ENCODE results near the gene SGSM1. TPM values are rescaled to one million over a fixed set of nuclear protein-coding genes. Genes with fewer than 3 reads are reported as not detected.

SGSM1 gene
- total RNA-seq, 1 experiment from 2014 or later = 4.3 TPM

GRCh38 chr22:24848559-24849168 lies 42.7 kb downstream of the SGSM1 start:
- DNase-seq = no peak

More at GRCh38 chr22:24848559-24849168, 42.7 kb downstream of the SGSM1 start:
- Mint-ChIP-seq H3K4me1 (peaks cover 3% of the 10 kb centered on the region in 2 experiments; a peak in 1 of 4 replicates), H3K27ac (no peak overlapping the region), H3K27me3 (ENCODE audit: low read depth) (no peaks in the 10 kb centered on the region), H3K9me3 (no peaks in the 10 kb centered on the region), H3K36me3 (ENCODE audit: insufficient read depth in 1 of 3, low read depth in 3 of 3) (peaks cover 0 to 3% (median 2%) of the 10 kb centered on the region in 3 experiments; a peak in 3 of 7 replicates), H3K4me3 (no peak overlapping the region)
- TF ChIP-seq, protein P1, sequence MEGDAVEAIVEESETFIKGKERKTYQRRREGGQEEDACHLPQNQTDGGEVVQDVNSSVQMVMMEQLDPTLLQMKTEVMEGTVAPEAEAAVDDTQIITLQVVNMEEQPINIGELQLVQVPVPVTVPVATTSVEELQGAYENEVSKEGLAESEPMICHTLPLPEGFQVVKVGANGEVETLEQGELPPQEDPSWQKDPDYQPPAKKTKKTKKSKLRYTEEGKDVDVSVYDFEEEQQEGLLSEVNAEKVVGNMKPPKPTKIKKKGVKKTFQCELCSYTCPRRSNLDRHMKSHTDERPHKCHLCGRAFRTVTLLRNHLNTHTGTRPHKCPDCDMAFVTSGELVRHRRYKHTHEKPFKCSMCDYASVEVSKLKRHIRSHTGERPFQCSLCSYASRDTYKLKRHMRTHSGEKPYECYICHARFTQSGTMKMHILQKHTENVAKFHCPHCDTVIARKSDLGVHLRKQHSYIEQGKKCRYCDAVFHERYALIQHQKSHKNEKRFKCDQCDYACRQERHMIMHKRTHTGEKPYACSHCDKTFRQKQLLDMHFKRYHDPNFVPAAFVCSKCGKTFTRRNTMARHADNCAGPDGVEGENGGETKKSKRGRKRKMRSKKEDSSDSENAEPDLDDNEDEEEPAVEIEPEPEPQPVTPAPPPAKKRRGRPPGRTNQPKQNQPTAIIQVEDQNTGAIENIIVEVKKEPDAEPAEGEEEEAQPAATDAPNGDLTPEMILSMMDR (conservative IDR thresholded peaks at IDR 0.05) = no peak
- no peak overlapping the region for H2BK15ac ChIP-seq (ENCODE audit: low read depth, low read length)
- no peak overlapping the region for H2BK120ac ChIP-seq (ENCODE audit: low read depth, low read length, poor library complexity, severe bottlenecking)
- no peaks in the 10 kb centered on the region for H3K79me2 ChIP-seq (ENCODE audit: insufficient read depth, low read length)
- no peak overlapping the region for H2BK20ac ChIP-seq (ENCODE audit: low read depth, low read length, poor library complexity, severe bottlenecking)
- H4K91ac ChIP-seq (ENCODE audit: insufficient read length, low read depth, low read length) = no peak overlapping the region
- H3K27ac ChIP-seq (ENCODE audit: insufficient read length, low read depth, low read length) = no peak overlapping the region
- no peak overlapping the region for H4K5ac ChIP-seq (ENCODE audit: insufficient read length, low read depth, low read length)
- H3K18ac ChIP-seq (ENCODE audit: insufficient read length, low read depth, low read length) = no peak overlapping the region
- WGBS (ENCODE audit: extremely low coverage, insufficient read length, low lambda C conversion rate) = no CpG with 5 or more reads among the region's 4 CpGs
- H2BK5ac ChIP-seq (ENCODE audit: insufficient read length, low read length) = no peak overlapping the region
- no peak overlapping the region for H2AFZ ChIP-seq (ENCODE audit: low read length)
- H3K56ac ChIP-seq (ENCODE audit: insufficient read length, low read depth, low read length) = no peak overlapping the region
- H4K20me1 ChIP-seq (ENCODE audit: control insufficient read depth, insufficient read depth, insufficient read length) = no peaks in the 10 kb centered on the region
- no peak overlapping the region for H3K14ac ChIP-seq (ENCODE audit: insufficient read depth, low read length)
- no peak overlapping the region for H3K9ac ChIP-seq (ENCODE audit: extremely low read depth, insufficient read length, low read length)
- no peak overlapping the region for H2BK12ac ChIP-seq (ENCODE audit: insufficient read length, low read depth, low read length)
- no peaks in the 10 kb centered on the region for H3K27me3 ChIP-seq (ENCODE audit: insufficient read depth, low read length)
- H3K79me1 ChIP-seq (ENCODE audit: insufficient read depth, low read depth, low read length, poor library complexity, severe bottlenecking) = no peaks in the 10 kb centered on the region
- H3K9me3 ChIP-seq (ENCODE audit: control insufficient read depth, low read depth, low read length) = no peaks in the 10 kb centered on the region
- H3K23me2 ChIP-seq (ENCODE audit: insufficient read length, low read depth, low read length, poor library complexity, severe bottlenecking) = no peaks in the 10 kb centered on the region
- no peaks in the 10 kb centered on the region for H3K4me1 ChIP-seq (ENCODE audit: insufficient read depth, low read length)
- no peak overlapping the region for H2AK5ac ChIP-seq (ENCODE audit: insufficient read length, low read length)
- H3T11ph ChIP-seq (ENCODE audit: low read length) = no peak overlapping the region
- no peak overlapping the region for H3K4ac ChIP-seq (ENCODE audit: low read depth, low read length)
- no peak overlapping the region for H4K8ac ChIP-seq (replicated peaks; ENCODE audit: insufficient read length, low read depth, low read length)
- H3K23ac ChIP-seq (ENCODE audit: insufficient read length, low read depth, low read length) = no peak overlapping the region
- no peak overlapping the region for H3K4me2 ChIP-seq (ENCODE audit: insufficient read depth, insufficient read length, low read length)
